A549 (cell line): ENCODE data around the gene ERN1.

Source experiments
- CEBPB ChIP-seq, 2 experiments: fragments of >200 bp in 1 of 2; sonication (Bioruptor Twin) in 1 of 2; formaldehyde crosslinking in 1 of 2; IDR thresholded peaks; 2 replicates each; pipeline ENCODE4 v1.6.1; 2012 to 2016
- EP300 ChIP-seq, 2 experiments: fragments of >200 bp; sonication (Bioruptor Twin); formaldehyde crosslinking; IDR thresholded peaks; 2 replicates in 1 of 2; 3 replicates in 1 of 2; pipeline ENCODE4 v1.6.1; 2016 to 2017
- POLR2A ChIP-seq: IDR thresholded peaks from 2 replicates; pipeline ENCODE4 v1.6.1; 2012; ENCODE audit warnings: mild to moderate bottlenecking, low read length
- POLR2AphosphoS2 ChIP-seq: conservative IDR thresholded peaks from 2 replicates; pipeline ENCODE4 v1.6.1; 2012; ENCODE audit warnings: low read length, improper control_type of control experiment, inconsistent platforms
- RAD21 ChIP-seq, 2 experiments: fragments of >200 bp in 1 of 2; sonication (Bioruptor Twin) in 1 of 2; formaldehyde crosslinking in 1 of 2; IDR thresholded peaks in 1 of 2; conservative IDR thresholded peaks in 1 of 2; 2 replicates in 1 of 2; 3 replicates in 1 of 2; pipeline ENCODE4 v1.6.1; 2012 to 2018; ENCODE audit warnings: inconsistent platforms in 1 of 2
- RFX5 ChIP-seq: fragments of 450-650 bp; IDR thresholded peaks from 2 replicates; pipeline ENCODE4 v1.7.1; 2014; ENCODE audit warnings: antibody characterized with exemption, mild to moderate bottlenecking, moderate library complexity
- TF ChIP-seq, protein P1 (sequence below): fragments of >200 bp; sonication (Bioruptor Twin); formaldehyde crosslinking; IDR thresholded peaks from 3 replicates; pipeline ENCODE4 v1.5.1; 2016

DNA sequence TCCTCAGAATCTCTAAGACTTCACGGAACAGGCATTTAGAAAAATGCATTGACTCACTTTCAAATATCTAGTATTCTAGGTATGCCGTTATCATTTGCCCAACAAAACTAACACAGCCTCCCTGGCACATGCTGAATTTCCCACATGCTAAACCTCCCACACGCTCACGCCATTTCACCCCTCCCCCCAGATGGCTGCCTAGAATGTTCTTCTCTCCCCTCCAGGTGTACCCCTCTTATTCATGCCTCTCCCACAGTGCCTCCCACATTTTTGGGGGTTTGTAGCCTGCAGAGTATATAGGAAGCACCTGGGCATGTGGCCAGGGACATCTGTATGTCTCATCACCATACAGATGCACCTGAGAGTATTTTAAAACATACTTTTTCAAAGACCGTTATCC lies 71.3 kb downstream of the ERN1 start:
- TF ChIP-seq, protein P1, sequence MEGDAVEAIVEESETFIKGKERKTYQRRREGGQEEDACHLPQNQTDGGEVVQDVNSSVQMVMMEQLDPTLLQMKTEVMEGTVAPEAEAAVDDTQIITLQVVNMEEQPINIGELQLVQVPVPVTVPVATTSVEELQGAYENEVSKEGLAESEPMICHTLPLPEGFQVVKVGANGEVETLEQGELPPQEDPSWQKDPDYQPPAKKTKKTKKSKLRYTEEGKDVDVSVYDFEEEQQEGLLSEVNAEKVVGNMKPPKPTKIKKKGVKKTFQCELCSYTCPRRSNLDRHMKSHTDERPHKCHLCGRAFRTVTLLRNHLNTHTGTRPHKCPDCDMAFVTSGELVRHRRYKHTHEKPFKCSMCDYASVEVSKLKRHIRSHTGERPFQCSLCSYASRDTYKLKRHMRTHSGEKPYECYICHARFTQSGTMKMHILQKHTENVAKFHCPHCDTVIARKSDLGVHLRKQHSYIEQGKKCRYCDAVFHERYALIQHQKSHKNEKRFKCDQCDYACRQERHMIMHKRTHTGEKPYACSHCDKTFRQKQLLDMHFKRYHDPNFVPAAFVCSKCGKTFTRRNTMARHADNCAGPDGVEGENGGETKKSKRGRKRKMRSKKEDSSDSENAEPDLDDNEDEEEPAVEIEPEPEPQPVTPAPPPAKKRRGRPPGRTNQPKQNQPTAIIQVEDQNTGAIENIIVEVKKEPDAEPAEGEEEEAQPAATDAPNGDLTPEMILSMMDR, result no peak
- TF ChIP-seq POLR2A, result no peak
- no peak for TF ChIP-seq RAD21 (conservative IDR thresholded peaks at IDR 0.05 in 1 of 2, IDR thresholded peaks at IDR 0.05 in 1 of 2)
- no peak for TF ChIP-seq EP300 (IDR thresholded peaks at IDR 0.05)
- no peak for TF ChIP-seq RFX5
- no peak for TF ChIP-seq POLR2AphosphoS2
- no peak for TF ChIP-seq CEBPB (IDR thresholded peaks at IDR 0.05)
